Measurements from ENCODE around the gene PTCH2.

Gene PTCH2

DNA sequence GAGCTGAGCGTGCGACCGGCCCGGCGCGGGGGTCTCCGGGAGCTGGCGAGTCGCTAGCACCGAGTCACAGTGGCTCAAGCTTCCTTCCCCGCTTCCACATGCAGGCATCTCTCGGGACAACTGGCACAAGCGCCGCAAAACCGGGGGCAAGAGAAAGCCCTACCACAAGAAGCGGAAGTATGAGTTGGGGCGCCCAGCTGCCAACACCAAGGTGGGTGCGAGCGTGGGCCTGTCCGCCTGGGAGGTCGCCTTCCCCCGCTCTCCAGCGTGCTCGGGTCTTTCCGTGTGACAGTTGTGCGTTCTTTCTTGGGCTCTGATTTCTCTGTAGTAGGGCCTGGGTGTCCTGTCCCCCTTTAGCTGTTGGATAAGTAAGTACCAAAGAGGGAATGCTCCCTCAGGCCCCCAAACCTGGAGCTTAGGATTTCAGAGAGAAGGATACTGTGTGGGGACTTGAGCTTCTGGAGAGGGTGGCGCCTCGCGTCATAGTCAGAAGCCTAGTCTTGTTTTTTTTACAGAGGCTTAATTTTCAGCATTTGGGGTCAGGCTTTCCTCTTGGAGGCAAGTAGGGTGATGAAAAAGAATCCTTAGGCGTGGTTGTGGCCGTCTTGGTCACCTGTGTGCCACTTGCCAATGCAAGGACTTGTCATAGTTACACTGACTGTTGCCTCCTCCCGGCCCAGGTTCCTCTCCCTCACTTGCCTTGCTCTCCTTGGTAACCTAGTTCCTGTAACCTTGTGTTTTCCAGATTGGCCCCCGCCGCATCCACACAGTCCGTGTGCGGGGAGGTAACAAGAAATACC, 66.9 kb downstream of the PTCH2 start:
- Histone ChIP-seq H3K4me3 (ENCODE audit: low read depth, low read length) (peak overlapping the region; percentile 95), H3K27me3 (replicated peaks) (no peaks in the 10 kb centered on the region), H3K27ac (peak overlapping the region; percentile 95), H3K36me3 (replicated peaks) (peaks cover 48% of the 10 kb centered on the region)
- DNase-seq = no peak
- in situ Hi-C loops (cut with HindIII; ENCODE audit: low pct_ligation_motif_present, low sequenced_read_pairs) = no loop called here
- TF ChIP-seq, protein P1, sequence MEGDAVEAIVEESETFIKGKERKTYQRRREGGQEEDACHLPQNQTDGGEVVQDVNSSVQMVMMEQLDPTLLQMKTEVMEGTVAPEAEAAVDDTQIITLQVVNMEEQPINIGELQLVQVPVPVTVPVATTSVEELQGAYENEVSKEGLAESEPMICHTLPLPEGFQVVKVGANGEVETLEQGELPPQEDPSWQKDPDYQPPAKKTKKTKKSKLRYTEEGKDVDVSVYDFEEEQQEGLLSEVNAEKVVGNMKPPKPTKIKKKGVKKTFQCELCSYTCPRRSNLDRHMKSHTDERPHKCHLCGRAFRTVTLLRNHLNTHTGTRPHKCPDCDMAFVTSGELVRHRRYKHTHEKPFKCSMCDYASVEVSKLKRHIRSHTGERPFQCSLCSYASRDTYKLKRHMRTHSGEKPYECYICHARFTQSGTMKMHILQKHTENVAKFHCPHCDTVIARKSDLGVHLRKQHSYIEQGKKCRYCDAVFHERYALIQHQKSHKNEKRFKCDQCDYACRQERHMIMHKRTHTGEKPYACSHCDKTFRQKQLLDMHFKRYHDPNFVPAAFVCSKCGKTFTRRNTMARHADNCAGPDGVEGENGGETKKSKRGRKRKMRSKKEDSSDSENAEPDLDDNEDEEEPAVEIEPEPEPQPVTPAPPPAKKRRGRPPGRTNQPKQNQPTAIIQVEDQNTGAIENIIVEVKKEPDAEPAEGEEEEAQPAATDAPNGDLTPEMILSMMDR (IDR thresholded peaks at IDR 0.05; ENCODE audit: low read depth, low read length, missing control alignments) = no peak

DNA sequence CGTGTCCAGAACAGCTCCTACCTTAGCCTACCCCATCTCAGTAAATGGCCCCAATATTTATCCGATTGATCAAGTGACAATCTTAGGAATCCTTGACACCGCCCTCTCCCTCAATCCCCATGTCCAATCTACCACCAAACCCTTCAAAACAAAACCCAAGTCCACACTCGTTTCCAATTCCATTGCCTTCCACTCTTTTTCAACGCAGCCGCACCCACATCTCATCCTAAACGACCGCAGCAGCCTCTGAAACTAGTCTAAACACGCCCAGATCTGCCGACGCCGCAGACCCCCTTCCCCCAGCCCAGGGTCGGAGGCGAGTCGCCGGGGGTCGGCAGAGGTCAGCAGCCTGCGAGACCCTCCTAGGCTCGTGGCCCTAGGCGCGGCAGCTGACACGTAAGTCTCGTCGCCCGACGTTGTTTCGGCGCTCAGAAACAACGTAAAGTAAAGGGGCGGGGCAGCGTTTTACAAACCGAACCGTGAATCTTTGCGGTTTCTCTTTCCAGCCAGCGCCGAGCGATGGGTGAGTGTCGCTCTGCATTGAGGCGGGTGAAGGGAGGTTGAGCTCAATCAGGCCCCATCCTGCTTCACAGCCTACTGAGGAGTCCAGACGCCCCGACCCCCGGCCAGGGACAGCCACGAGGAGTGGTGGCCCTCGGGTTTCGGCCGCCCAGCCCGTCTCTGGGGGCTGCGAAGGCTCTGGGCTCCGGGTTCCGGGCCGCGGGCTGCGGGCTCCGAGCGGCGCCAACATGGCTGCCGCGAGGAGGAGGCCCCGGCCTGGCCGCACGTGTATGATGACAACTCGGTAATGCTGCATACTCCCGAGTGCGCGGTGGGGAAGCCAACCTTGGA, 67.7 kb downstream of the PTCH2 start, which contains the start of gene RPS8:
Gene RPS8, plus strand, starts transcription at position 463 of the 852 bp plus-strand sequence. Its CDS starts 57 bp downstream, at position 520.
- in situ Hi-C loops (cut with HindIII; ENCODE audit: low pct_ligation_motif_present, low sequenced_read_pairs) = no loop called here
- peaks cover 41% of the 10 kb centered on the region for H3K36me3 ChIP-seq (replicated peaks)
- peak; percentile 93 for DNase-seq

More for the DNA sequence above, 67.7 kb downstream of the PTCH2 start, which contains the start of gene RPS8:
- peak within 1 kb of the TSS; percentile 95 for H3K27ac ChIP-seq
- H3K27me3 ChIP-seq (replicated peaks) = no peaks in the 10 kb centered on the region
- peak within 1 kb of the TSS; percentile 95 for H3K4me3 ChIP-seq (ENCODE audit: low read depth, low read length)
- TF ChIP-seq, protein P1 (IDR thresholded peaks at IDR 0.05; ENCODE audit: low read depth, low read length, missing control alignments) = no peak
